ENCODE results near the gene HIBADH.

DNA sequence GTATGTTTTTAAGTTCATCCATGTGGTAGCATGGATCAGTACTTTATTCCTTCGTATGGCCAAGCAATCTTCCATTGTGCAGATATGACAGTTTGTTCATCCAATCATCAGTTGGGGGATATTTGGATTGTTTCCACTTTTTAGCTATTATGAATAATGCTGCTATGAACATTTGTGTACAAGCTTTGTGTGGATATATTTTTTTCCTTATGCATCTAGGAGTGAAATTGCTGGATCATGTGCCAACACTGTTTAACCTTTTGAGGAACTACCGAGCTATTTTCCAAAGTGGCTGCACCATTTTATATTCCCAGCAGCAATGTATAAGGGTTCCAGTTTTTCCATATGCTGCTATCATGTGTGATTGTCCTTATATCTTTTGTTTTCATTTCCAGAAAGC, 140.1 kb downstream of the HIBADH start:
- TF ChIP-seq TARDBP (IDR thresholded peaks at IDR 0.05), result no peak
- TF ChIP-seq L3MBTL2 (conservative IDR thresholded peaks at IDR 0.05), result no peak
- no peak for TF ChIP-seq HDGF (IDR thresholded peaks at IDR 0.05; ENCODE audit: borderline replicate concordance)
- no peak for TF ChIP-seq SUZ12 (IDR thresholded peaks at IDR 0.05)
- TF ChIP-seq BHLHE40 (IDR thresholded peaks at IDR 0.05; ENCODE audit: borderline replicate concordance), result no peak
- TF ChIP-seq FOXM1 (IDR thresholded peaks at IDR 0.05; ENCODE audit: borderline replicate concordance), result no peak
- TF ChIP-seq ELF4 (IDR thresholded peaks at IDR 0.05), result no peak
- no peak for TF ChIP-seq NFRKB (IDR thresholded peaks at IDR 0.05)
- TF ChIP-seq SP1 (IDR thresholded peaks at IDR 0.05), result no peak
- TF ChIP-seq CTBP1 (IDR thresholded peaks at IDR 0.05; ENCODE audit: borderline replicate concordance), result no peak
- no peak for TF ChIP-seq LEF1 (IDR thresholded peaks at IDR 0.05; ENCODE audit: borderline replicate concordance)
- TF ChIP-seq ZNF384 (IDR thresholded peaks at IDR 0.05), result no peak
- TF ChIP-seq FOXA1 (IDR thresholded peaks at IDR 0.05), result no peak
